Mesendoderm (in vitro differentiated cells): Measurements from ENCODE around the gene CTBP1.

Experiments
- DNase-seq: peaks from one replicate; pipeline ENCODE4 v3.0.0; 2013
- H2AK5ac ChIP-seq: 2 replicates; pipeline ENCODE4 v1.6.1; 2013; ENCODE audit warnings: low read length, inconsistent platforms
- H2BK120ac ChIP-seq: 2 replicates; pipeline ENCODE4 v1.6.1; 2013; ENCODE audit warnings: low read depth, mild to moderate bottlenecking, low read length, moderate library complexity, mixed read lengths
- H2BK15ac ChIP-seq: replicated peaks from 2 replicates; pipeline ENCODE4 v1.6.1; 2013; ENCODE audit warnings: low read depth, mild to moderate bottlenecking, moderate library complexity
- H2BK5ac ChIP-seq: 2 replicates; pipeline ENCODE4 v1.6.1; 2013; ENCODE audit warnings: low read length, inconsistent platforms
- H3K18ac ChIP-seq: 2 replicates; pipeline ENCODE4 v1.6.1; 2013; ENCODE audit warnings: mild to moderate bottlenecking, low read length, mixed read lengths
- H3K23ac ChIP-seq: one replicate; pipeline ENCODE4 v1.6.1; 2013; ENCODE audit warnings: low read length
- H3K27ac ChIP-seq: 2 replicates; pipeline ENCODE4 v1.5.1; 2013; ENCODE audit warnings: low read depth, mild to moderate bottlenecking, inconsistent platforms, low read length, moderate library complexity
- H3K27me3 ChIP-seq: 2 replicates; pipeline ENCODE4 v1.6.1; 2013; ENCODE audit warnings: low read length, control low read depth, mild to moderate bottlenecking, inconsistent platforms; ENCODE audit not compliant: insufficient read depth, poor library complexity
- H3K36me3 ChIP-seq: 2 replicates; pipeline ENCODE4 v1.6.1; 2013; ENCODE audit warnings: low read length, inconsistent platforms; ENCODE audit not compliant: control insufficient read depth, insufficient read depth
- H3K4ac ChIP-seq: one replicate; pipeline ENCODE4 v1.6.1; 2013; ENCODE audit warnings: low read depth, mild to moderate bottlenecking, low read length, moderate library complexity
- H3K4me1 ChIP-seq: 2 replicates; pipeline ENCODE4 v1.6.1; 2013; ENCODE audit warnings: low read depth, low read length, inconsistent platforms; ENCODE audit not compliant: control insufficient read depth
- H3K4me2 ChIP-seq: 2 replicates; pipeline ENCODE4 v1.6.1; 2013; ENCODE audit warnings: low read length
- H3K4me3 ChIP-seq: 2 replicates; pipeline ENCODE4 v1.5.1; 2013; ENCODE audit warnings: mild to moderate bottlenecking, low read length
- H3K56ac ChIP-seq: one replicate; pipeline ENCODE4 v1.6.1; 2013; ENCODE audit warnings: low read length
- H3K79me1 ChIP-seq: 2 replicates; pipeline ENCODE4 v1.6.1; 2013; ENCODE audit warnings: low read length, inconsistent platforms
- H3K79me2 ChIP-seq: 2 replicates; pipeline ENCODE4 v1.6.1; 2013; ENCODE audit warnings: mild to moderate bottlenecking, low read length; ENCODE audit not compliant: control insufficient read depth, insufficient read depth
- H3K9ac ChIP-seq: 2 replicates; pipeline ENCODE4 v1.6.1; 2013; ENCODE audit warnings: low read length, inconsistent platforms
- H4K5ac ChIP-seq: one replicate; pipeline ENCODE4 v1.6.1; 2013; ENCODE audit warnings: low read length
- H4K8ac ChIP-seq: one replicate; pipeline ENCODE4 v1.6.1; 2013; ENCODE audit warnings: low read depth, mild to moderate bottlenecking, control low read depth, low read length, moderate library complexity
- WGBS: extraction: QIAGEN DNeasy Blood & Tissue Kit; methylation state at CpG from one replicate; pipeline ENCODE4 v1.1.7; 2013; ENCODE audit warnings: low lambda C conversion rate, missing lambda C conversion rate; ENCODE audit not compliant: insufficient coverage; ENCODE audit errors: extremely low coverage; 5-methylcytosine and 5-hydroxymethylcytosine counted together

Gene CTBP1

GRCh38 chr4:1255699-1256098 is 6.8 kb upstream of the CTBP1 start:
- no peak overlapping the region for H2BK5ac ChIP-seq
- no peak overlapping the region for H2AK5ac ChIP-seq
- no peak overlapping the region for H2BK120ac ChIP-seq
- no peak overlapping the region for H4K8ac ChIP-seq
- H3K18ac ChIP-seq = no peak overlapping the region
- H3K4me1 ChIP-seq = no peaks in the 10 kb centered on the region
- H4K5ac ChIP-seq = no peak overlapping the region
- H2BK15ac ChIP-seq = no peak overlapping the region
- H3K9ac ChIP-seq = no peak overlapping the region
- H3K4ac ChIP-seq = no peak overlapping the region
- H3K4me2 ChIP-seq = no peak overlapping the region
- no peaks in the 10 kb centered on the region for H3K79me1 ChIP-seq
- no peak overlapping the region for H3K27ac ChIP-seq
- WGBS = no CpG with 5 or more reads among the region's 2 CpGs
- no peak overlapping the region for H3K4me3 ChIP-seq
- no peak overlapping the region for H3K56ac ChIP-seq
- H3K79me2 ChIP-seq = no peaks in the 10 kb centered on the region
- H3K36me3 ChIP-seq = no peaks in the 10 kb centered on the region
- no peaks in the 10 kb centered on the region for H3K27me3 ChIP-seq
- no peak overlapping the region for H3K23ac ChIP-seq
- DNase-seq = no peak

GRCh38 chr4:1255151-1255550 is 6.2 kb upstream of the CTBP1 start:
- DNase-seq = no peak
- Histone ChIP-seq H2BK5ac (no peak overlapping the region), H3K4me1 (no peaks in the 10 kb centered on the region), H3K18ac (no peak overlapping the region), H3K4ac (no peak overlapping the region), H3K4me2 (no peak overlapping the region), H3K27ac (no peak overlapping the region), H2BK15ac (no peak overlapping the region), H3K36me3 (no peaks in the 10 kb centered on the region), H3K56ac (no peak overlapping the region), H3K79me1 (no peaks in the 10 kb centered on the region), H4K5ac (no peak overlapping the region), H2BK120ac (no peak overlapping the region), H3K9ac (no peak overlapping the region), H2AK5ac (no peak overlapping the region), H4K8ac (no peak overlapping the region), H3K27me3 (no peaks in the 10 kb centered on the region), H3K23ac (no peak overlapping the region), H3K79me2 (no peaks in the 10 kb centered on the region), H3K4me3 (no peak overlapping the region)
- no CpG with 5 or more reads among the region's 4 CpGs for WGBS

- no peak overlapping the region for H2BK5ac ChIP-seq
- H2BK120ac ChIP-seq = no peak overlapping the region
- H3K4me2 ChIP-seq = no peak overlapping the region
- no peaks in the 10 kb centered on the region for H3K27me3 ChIP-seq
- no peak overlapping the region for H3K27ac ChIP-seq
- DNase-seq = no peak
- no peaks in the 10 kb centered on the region for H3K36me3 ChIP-seq
- H3K79me1 ChIP-seq = peaks cover 2% of the 10 kb centered on the region
- H3K4me1 ChIP-seq = no peaks in the 10 kb centered on the region
- no peak overlapping the region for H4K5ac ChIP-seq
- no peak overlapping the region for H2BK15ac ChIP-seq
- no peaks in the 10 kb centered on the region for H3K79me2 ChIP-seq
- no CpG with 5 or more reads among the region's 5 CpGs for WGBS
- no peak overlapping the region for H2AK5ac ChIP-seq
- H3K23ac ChIP-seq = no peak overlapping the region
- H3K56ac ChIP-seq = no peak overlapping the region
- no peak overlapping the region for H4K8ac ChIP-seq
- H3K9ac ChIP-seq = no peak overlapping the region
- H3K4ac ChIP-seq = no peak overlapping the region
- H3K18ac ChIP-seq = no peak overlapping the region
- H3K4me3 ChIP-seq = no peak overlapping the region
These were observed 4.9 kb upstream of the CTBP1 start for GRCh38 chr4:1253831-1254230.

- WGBS = no CpG with 5 or more reads among the region's 6 CpGs
- H3K36me3 ChIP-seq = no peaks in the 10 kb centered on the region
- no peaks in the 10 kb centered on the region for H3K27me3 ChIP-seq
- no peak overlapping the region for H2AK5ac ChIP-seq
- no peaks in the 10 kb centered on the region for H3K79me2 ChIP-seq
- no peak overlapping the region for H4K8ac ChIP-seq
- H3K9ac ChIP-seq = no peak overlapping the region
- no peak overlapping the region for H3K4me2 ChIP-seq
- no peak overlapping the region for H4K5ac ChIP-seq
- no peak overlapping the region for H3K27ac ChIP-seq
- no peak for DNase-seq
- no peak overlapping the region for H3K23ac ChIP-seq
- no peak overlapping the region for H2BK15ac ChIP-seq
- H3K18ac ChIP-seq = no peak overlapping the region
- H3K4ac ChIP-seq = no peak overlapping the region
- no peak overlapping the region for H2BK5ac ChIP-seq
- H2BK120ac ChIP-seq = no peak overlapping the region
- peaks cover 2% of the 10 kb centered on the region for H3K79me1 ChIP-seq
- no peak overlapping the region for H3K4me3 ChIP-seq
- no peak overlapping the region for H3K56ac ChIP-seq
- H3K4me1 ChIP-seq = no peaks in the 10 kb centered on the region
These were observed 4.1 kb upstream of the CTBP1 start for GRCh38 chr4:1252928-1253492.

GRCh38 chr4:1251773-1252066 is 2.8 kb upstream of the CTBP1 start:
- no peak for DNase-seq
- Histone ChIP-seq H3K4me1 (peaks cover 5% of the 10 kb centered on the region), H3K79me1 (peaks cover 8% of the 10 kb centered on the region), H3K9ac (no peak overlapping the region), H3K56ac (no peak overlapping the region), H3K27ac (no peak overlapping the region), H4K8ac (no peak overlapping the region), H2BK120ac (no peak overlapping the region), H3K4me3 (no peak overlapping the region), H3K36me3 (no peaks in the 10 kb centered on the region), H3K27me3 (no peaks in the 10 kb centered on the region), H2BK15ac (no peak overlapping the region), H3K18ac (no peak overlapping the region), H3K23ac (no peak overlapping the region), H3K79me2 (peaks cover 12% of the 10 kb centered on the region), H3K4me2 (no peak overlapping the region), H2BK5ac (no peak overlapping the region), H4K5ac (no peak overlapping the region), H3K4ac (no peak overlapping the region), H2AK5ac (no peak overlapping the region)
- no CpG with 5 or more reads among the region's 11 CpGs for WGBS

- Histone ChIP-seq H3K56ac (no peak overlapping the region), H2BK15ac (no peak overlapping the region), H2BK120ac (no peak overlapping the region), H3K9ac (no peak overlapping the region), H3K79me2 (peaks cover 18% of the 10 kb centered on the region), H3K18ac (no peak overlapping the region), H3K36me3 (no peaks in the 10 kb centered on the region), H3K27me3 (no peaks in the 10 kb centered on the region), H2AK5ac (no peak overlapping the region), H4K8ac (no peak overlapping the region), H3K4me2 (no peak overlapping the region), H3K4ac (no peak overlapping the region), H4K5ac (no peak overlapping the region), H3K4me1 (peaks cover 5% of the 10 kb centered on the region), H3K79me1 (peaks cover 9% of the 10 kb centered on the region), H2BK5ac (no peak overlapping the region), H3K4me3 (no peak overlapping the region), H3K23ac (no peak overlapping the region), H3K27ac (no peak overlapping the region)
- DNase-seq = no peak
- no CpG with 5 or more reads among the region's 33 CpGs for WGBS
These were observed 2.2 kb upstream of the CTBP1 start for GRCh38 chr4:1250921-1251772.
